ENCODE measurements around the gene PTPN2.
"Not testable (repeated sequence)": the region's sequence is repeated elsewhere in the genome, so short reads cannot be mapped to it uniquely, and the experiment has no call there.

PTPN2 gene

GRCh38 chr18:12882453-12883371, 1.3 kb downstream of the PTPN2 start:
- peak overlapping the region; percentile 88 for H3K4me3 ChIP-seq (ENCODE audit: low read length)
- peak; percentile 27 for DNase-seq (ENCODE audit: low read depth)
- TF ChIP-seq CTCF (conservative IDR thresholded peaks at IDR 0.05; ENCODE audit: low read length): no peak

GRCh38 chr18:12880541-12880910, 3.5 kb downstream of the PTPN2 start:
- DNase-seq (ENCODE audit: low read depth): no peak
- TF ChIP-seq CTCF (conservative IDR thresholded peaks at IDR 0.05; ENCODE audit: low read length): no peak
- H3K4me3 ChIP-seq (ENCODE audit: low read length): no peak overlapping the region

GRCh38 chr18:12879840-12880540, 4.0 kb downstream of the PTPN2 start:
- DNase-seq (ENCODE audit: low read depth): no peak
- TF ChIP-seq CTCF (conservative IDR thresholded peaks at IDR 0.05; ENCODE audit: low read length): no peak
- H3K4me3 ChIP-seq (ENCODE audit: low read length): no peak overlapping the region

GRCh38 chr18:12874992-12875391, 9.0 kb downstream of the PTPN2 start:
- not testable (repeated sequence) for H3K4me3 ChIP-seq (ENCODE audit: low read length); DNase-seq (ENCODE audit: low read depth)

DNA sequence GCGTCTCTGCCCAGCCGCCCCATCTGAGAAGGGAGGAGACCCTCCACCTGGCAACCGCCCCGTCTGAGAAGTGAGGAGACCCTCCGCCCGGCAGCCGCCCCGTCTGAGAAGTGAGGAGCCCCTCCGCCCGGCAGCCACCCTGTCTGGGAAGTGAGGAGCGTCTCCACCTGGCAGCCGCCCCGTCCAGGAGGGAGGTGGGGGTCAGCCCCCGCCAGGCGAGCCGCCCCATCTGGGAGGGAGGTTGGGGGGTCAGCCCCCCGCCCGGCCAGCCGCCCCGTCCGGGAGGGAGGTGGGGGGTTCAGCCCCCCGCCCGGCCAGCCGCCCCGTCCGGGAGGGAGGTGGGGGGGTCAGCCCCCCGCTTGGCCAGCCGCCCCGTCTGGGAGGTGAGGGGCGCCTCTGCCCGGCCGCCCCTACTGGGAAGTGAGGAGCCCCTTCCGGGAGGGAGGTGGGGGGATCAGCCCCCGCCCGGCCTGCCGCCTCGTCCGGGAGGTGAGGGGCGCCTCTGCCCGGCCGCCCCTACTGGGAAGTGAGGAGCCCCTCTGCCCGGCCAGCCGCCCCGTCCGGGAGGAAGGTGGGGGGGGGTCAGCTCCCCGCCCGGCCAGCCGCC, 10.0 kb downstream of the PTPN2 start:
- DNase-seq (ENCODE audit: low read depth); H3K4me3 ChIP-seq (ENCODE audit: low read length): not testable (repeated sequence)

DNA sequence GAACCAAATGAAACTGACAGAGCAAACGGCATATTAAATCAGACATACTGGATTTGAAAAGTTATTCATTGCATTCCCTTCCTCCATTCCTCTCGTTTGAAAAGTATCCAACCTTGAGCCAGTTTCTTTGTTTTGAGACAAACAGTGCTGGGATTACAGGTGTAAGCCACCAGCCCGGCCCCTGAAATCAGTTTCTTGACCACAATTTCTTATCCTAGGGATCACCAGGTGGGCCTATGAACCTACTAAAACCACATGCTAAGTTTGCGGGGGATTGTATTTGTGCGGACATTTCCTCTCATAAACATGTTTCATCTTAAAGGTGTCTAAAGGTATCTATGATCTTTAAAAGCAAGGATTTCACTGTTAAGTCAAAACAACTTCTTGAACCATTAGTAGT, 11.6 kb downstream of the PTPN2 start:
- no peak for DNase-seq (ENCODE audit: low read depth)
- no peak for TF ChIP-seq CTCF (conservative IDR thresholded peaks at IDR 0.05; ENCODE audit: low read length)
- no peak overlapping the region for H3K4me3 ChIP-seq (ENCODE audit: low read length)

GRCh38 chr18:12868576-12868975, 15.5 kb downstream of the PTPN2 start:
- DNase-seq (ENCODE audit: low read depth): no peak
- TF ChIP-seq CTCF (conservative IDR thresholded peaks at IDR 0.05; ENCODE audit: low read length): no peak
- no peak overlapping the region for H3K4me3 ChIP-seq (ENCODE audit: low read length)

Measured in AG10803 (cell line).